GM12878 (cell line): ENCODE data around the gene TNRC6C.

Source experiments
- POU2F2 ChIP-seq: IDR thresholded peaks from 3 replicates; pipeline ENCODE4 v1.6.1; 2011; ENCODE audit warnings: low read depth, mild to moderate bottlenecking, low read length, borderline replicate concordance
- TF ChIP-seq, protein P1 (sequence below), 3 experiments: IDR thresholded peaks in 2 of 3; conservative IDR thresholded peaks in 1 of 3; 2 replicates each; pipeline ENCODE4 v1.5.1; 2011; ENCODE audit warnings: low read depth in 3 of 3, low read length in 3 of 3, mild to moderate bottlenecking in 3 of 3, control low read depth in 2 of 3, moderate library complexity in 2 of 3, inconsistent platforms in 1 of 3, mixed read lengths in 1 of 3; ENCODE audit not compliant: control insufficient read depth in 2 of 3, insufficient read depth in 1 of 3; ENCODE audit errors: extremely low read depth in 1 of 3
- TF ChIP-seq, protein P2 (sequence below): fragments of 450-650 bp; formaldehyde crosslinking; IDR thresholded peaks from 2 replicates; pipeline ENCODE4 v1.4.0; 2022; ENCODE audit warnings: mild to moderate bottlenecking, moderate library complexity

DNA sequence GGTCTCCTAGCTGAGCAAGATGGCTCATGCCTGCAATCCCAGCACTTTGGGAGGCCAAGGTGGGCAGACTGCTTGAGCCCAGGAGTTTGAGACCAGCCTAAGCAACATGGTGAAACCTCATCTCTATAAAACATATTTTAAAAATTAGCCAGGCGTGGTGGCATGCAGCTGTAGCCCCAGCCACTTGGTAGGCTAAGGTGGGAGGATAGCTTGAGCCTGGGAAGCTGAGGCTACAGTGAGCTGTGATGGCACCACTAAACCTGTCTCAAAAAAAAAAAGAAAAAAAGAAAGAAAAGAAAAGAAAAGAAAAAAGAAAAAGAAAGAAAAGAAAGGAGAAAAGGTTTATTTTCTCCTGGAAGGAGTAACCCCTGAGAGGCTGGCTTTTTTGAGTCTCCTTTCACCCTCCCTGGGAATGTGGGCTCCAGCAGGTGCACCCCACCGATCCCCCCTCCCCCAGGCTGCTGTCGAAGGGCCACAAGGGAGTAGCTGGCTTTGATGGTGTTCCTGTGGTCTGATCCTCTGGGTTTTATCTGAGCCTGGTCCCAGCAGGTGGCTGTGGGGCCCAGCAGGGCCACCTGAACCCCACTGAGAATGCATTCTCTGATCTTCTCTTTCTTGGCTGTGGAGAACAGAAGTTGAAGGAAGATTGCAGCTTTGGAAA is 29.9 kb upstream of the TNRC6C start:
- TF ChIP-seq, protein P1, sequence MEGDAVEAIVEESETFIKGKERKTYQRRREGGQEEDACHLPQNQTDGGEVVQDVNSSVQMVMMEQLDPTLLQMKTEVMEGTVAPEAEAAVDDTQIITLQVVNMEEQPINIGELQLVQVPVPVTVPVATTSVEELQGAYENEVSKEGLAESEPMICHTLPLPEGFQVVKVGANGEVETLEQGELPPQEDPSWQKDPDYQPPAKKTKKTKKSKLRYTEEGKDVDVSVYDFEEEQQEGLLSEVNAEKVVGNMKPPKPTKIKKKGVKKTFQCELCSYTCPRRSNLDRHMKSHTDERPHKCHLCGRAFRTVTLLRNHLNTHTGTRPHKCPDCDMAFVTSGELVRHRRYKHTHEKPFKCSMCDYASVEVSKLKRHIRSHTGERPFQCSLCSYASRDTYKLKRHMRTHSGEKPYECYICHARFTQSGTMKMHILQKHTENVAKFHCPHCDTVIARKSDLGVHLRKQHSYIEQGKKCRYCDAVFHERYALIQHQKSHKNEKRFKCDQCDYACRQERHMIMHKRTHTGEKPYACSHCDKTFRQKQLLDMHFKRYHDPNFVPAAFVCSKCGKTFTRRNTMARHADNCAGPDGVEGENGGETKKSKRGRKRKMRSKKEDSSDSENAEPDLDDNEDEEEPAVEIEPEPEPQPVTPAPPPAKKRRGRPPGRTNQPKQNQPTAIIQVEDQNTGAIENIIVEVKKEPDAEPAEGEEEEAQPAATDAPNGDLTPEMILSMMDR (IDR thresholded peaks at IDR 0.05 in 2 of 3, conservative IDR thresholded peaks at IDR 0.05 in 1 of 3; ENCODE audit: control insufficient read depth in 2 of 3, extremely low read depth in 1 of 3, insufficient read depth in 1 of 3, low read depth in 3 of 3, low read length in 3 of 3) = no peak
- no peak for TF ChIP-seq POU2F2
- TF ChIP-seq, protein P2, sequence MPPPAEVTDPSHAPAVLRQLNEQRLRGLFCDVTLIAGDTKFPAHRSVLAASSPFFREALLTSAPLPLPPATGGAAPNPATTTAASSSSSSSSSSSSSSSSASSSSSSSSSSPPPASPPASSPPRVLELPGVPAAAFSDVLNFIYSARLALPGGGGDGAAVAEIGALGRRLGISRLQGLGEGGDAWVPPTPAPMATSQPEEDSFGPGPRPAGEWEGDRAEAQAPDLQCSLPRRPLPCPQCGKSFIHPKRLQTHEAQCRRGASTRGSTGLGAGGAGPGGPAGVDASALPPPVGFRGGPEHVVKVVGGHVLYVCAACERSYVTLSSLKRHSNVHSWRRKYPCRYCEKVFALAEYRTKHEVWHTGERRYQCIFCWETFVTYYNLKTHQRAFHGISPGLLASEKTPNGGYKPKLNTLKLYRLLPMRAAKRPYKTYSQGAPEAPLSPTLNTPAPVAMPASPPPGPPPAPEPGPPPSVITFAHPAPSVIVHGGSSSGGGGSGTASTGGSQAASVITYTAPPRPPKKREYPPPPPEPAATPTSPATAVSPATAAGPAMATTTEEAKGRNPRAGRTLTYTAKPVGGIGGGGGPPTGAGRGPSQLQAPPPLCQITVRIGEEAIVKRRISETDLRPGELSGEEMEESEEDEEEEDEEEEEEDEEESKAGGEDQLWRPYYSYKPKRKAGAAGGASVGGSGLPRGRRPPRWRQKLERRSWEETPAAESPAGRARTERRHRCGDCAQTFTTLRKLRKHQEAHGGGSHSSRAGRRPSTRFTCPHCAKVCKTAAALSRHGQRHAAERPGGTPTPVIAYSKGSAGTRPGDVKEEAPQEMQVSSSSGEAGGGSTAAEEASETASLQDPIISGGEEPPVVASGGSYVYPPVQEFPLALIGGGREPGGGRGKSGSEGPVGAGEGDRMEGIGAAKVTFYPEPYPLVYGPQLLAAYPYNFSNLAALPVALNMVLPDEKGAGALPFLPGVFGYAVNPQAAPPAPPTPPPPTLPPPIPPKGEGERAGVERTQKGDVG (CRISPR knock-in tag) = no peak
